H4 (cell line): ENCODE measurements around the gene VASN. TPM values are rescaled to one million over a fixed set of nuclear protein-coding genes. Genes with fewer than 3 reads are reported as not detected.

ENCODE experiments used
- DNase-seq: peaks from one replicate; pipeline ENCODE4 v3.0.0-alpha.2; 2015; ENCODE audit warnings: low spot score
- total RNA-seq: library from RNA; depleted of rRNA; stranded (reverse); fragments of >200 nt; shearing (Covaris generic); gene quantifications from 2 replicates; pipeline ENCODE4 v1.2.3, GENCODE V29; 2014

Gene VASN
- total RNA-seq, 1 experiment from 2014 or later, result 22.8 TPM

DNA sequence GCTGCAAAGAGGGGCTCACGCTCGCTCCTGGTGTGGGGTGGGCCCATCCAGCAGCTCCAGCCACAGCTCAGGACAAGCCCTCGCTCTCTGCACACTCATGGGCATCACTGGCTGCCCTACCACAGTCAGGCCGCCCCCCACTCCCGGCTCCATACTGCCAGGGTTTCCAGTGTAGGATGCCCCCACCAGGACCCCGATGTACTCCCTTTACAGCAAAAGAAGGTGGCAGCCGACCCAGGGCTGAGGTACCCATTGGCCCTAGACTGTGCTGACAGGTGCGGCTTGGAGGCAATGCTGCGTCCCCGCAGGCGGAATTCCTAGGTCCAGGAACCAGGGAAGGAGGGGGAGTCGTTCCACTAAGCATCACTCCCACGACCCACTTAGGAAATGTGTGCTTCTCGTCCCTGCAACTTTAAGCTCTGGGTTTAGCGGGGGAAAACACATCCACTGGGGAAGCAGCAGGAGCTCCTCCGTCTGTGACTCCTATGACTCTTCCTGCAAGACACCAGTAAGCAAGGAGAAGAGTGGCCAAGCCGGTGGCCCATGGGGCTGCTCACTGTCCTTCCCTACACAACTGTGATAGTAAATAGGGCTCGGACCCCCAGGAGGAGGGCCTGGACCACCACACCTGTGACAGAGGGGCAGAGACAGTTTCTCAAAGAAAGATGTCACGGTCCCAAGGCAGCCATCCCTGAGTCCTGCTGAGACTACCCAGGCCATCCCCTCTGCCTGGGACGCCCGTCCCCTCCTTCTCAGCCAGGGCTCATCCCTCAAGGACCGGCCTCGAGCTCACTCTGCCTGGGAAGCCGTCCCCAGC lies 31.7 kb downstream of the VASN start:
- no peak for DNase-seq

DNA sequence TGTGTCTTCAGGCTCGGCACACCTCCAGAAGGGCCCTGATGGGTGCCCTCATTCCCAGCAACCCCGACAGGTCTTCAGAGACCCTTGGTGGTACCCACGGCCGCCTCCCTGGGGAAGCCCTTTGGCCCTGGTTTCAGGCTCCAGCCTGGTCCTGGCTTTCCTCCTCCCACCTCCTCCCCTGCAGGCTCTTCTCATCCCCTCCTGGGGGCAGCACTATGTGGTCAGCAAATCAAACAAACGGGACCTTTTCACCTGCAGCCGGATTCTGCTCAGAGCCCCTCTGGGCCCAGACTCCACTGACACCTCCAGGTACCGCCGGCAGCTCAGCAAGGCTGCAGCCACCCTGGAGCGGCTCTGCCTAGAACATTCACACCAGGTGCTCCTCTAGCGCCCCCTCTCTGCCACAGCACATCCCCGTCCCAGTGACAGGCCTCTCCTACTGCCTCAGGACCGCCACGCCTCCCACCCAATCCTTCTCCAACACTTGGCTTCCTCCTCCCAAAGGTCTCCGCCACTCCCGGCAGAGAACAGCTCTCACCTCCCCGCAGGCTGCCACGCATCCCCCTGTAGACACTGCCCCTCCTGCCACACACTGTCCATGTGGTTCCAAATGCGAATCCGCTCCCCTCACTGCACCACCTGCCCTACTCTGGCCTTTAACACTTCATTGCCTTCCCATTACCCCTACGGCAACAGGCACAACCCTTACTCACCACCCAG lies 32.8 kb downstream of the VASN start:
- no peak for DNase-seq

DNA sequence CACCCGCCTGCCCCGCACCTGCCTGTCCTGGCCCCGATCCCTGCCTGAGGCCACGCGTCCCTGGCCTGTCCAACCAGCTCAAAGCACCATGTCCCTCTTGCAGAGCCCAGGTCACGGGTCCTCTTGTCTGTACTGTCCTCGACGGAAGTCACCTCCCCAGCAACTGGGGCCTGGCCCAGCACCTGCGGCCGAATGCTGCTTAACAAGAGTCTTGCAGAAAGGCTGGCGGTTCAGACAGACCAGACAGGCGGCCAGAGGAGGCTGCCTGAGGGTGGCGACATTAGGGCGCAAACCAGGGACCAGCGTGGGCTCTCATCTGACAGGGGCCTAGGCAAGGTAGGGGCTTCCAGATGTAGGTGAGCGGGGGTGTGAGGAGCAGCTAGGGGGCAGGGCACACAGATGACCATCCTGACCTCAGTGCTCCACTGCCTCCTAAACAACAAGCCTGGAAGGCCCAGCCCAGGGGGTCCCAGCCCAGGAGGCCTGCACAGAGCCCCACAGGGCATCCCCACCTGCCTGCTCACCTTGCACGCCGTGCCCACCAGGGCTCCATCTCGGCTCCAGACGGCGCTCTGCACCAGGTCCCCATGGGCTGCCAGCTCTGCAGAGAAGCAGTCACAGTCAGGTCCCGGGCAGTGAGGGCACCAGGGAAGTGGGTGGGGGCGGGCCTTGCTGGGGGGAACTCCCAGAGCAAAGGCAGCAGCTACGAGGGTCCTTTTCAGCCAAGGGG lies 33.5 kb downstream of the VASN start:
- no peak for DNase-seq

DNA sequence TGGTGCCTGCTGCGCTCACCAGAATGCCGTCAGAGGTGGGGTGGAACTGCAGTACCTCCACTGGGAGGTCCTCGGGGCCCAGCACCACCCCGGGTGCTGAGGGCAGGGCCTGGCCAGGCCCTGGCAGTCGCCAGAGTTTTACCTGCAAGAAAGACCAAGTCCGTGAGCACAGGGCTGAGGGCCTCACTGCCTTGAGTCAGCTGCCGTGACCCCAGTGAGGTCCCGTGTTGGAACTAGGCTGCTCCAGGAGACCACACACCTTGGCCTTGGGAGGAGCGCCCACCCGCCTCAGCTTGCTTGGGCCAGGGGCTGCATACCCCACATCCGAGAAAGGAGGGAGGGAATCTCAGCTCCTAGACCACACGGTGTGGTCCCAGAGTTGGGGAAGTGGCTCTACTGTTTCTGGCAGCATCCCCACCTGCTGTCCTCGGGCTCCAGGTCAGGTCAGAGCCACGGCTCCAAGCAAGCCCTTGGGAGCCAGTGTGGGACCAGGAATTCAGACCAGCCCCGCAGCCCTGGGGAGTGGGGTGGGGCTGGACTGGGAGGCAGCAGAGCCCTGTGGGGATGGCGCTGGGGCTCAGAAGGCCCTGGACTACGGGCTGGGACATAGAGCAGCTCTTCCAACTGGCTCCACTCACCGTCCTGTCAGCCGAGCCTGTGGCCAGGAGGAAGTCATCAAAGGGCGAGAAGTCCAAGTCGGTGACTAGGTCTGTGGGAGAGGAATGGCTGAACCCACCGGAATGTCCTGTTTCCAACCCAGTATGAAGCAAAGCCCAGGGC lies 36.1 kb downstream of the VASN start:
- DNase-seq, result no peak

DNA sequence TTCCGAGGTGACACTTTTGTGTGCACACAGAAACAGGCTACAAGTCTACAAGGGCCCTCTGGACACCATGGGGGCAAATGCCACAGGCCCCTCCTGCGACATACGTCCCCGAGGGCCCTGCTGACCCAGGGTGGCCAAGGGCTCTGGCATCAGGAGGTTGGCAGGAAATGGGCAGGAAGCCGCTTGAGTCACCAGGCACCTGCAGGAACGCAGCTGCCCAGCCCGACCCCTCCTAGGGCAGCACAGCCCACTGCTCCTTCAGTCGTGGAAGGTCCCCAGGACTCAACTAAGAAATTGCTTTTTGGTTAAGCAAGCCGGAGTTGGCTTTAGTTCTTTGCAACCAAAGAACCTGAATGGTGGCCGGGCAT lies 36.7 kb downstream of the VASN start:
- no peak for DNase-seq

DNA sequence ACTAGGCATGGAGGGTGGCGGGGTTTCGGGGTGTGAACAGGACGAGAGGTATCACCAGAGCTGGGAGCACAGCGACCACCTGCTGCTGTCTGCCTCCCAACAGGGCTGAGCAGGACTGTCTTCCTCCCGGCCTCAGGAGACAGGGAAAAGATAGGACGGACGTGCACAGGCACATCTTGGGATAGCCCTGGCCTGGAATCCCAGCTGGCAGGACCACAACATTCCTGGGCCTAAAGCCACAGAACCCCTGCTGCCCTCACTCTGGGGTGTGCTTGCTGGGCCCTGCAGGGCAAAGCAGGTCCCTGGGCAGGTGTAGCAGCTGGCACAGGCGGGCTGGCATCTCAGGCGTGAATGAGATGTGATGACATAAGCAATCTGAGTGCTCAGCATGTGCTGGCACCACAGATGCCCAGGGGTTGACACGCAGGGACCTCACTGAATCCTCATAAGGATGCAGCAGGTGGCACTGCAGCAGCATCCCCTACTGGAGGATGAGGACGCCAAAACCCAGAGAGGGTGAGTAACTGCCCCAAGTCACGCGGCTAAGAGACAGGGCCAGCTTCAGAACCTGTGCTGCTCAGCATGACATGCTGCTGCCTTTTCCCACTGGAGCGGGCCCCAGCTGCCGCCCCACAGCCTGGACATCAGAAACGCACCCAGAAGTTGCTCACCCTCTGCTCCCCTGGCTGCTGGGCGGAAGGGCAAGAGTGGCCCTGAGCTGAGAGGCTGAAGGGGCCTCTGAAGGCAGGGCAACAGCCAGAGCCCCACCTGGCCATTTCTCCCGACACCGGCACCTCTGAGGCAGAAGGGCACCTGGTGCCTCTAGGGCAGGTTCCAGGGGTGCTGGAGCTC lies 37.7 kb downstream of the VASN start:
- no peak for DNase-seq

DNA sequence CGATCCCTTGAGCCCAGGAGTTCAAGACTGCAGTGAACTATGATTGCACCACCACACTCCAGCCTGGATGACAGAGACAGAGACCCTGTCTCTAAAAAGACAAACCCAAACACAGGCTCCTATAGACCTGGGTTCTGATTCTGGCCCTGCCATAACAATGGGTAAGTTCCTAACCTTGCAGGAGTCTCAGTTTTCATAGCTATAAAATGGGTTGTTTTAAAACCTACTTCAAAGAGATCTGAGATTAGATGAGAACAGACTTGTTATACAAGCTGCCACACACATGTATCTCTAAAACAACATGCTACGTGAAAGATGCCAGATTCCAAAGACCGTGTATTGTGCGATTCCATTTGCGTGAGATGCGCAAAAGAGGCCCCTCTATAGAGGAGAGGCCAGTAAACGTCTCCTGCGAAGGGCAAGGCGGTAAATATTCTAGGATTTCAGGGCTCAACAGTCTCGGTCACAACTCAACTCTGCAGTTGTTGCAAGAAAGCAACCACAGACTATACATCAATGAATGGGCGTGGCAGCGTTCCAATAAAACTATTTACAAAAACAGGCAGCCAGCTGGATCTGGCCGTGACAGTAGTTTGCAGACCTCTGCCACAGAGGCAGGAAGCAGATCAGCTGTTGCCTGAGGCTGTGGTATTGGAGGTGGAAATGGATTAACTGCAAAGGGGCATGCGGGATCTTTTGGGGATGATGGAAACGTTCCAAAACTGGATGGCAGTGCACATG lies 38.9 kb downstream of the VASN start:
- DNase-seq, result peak; percentile 98

DNA sequence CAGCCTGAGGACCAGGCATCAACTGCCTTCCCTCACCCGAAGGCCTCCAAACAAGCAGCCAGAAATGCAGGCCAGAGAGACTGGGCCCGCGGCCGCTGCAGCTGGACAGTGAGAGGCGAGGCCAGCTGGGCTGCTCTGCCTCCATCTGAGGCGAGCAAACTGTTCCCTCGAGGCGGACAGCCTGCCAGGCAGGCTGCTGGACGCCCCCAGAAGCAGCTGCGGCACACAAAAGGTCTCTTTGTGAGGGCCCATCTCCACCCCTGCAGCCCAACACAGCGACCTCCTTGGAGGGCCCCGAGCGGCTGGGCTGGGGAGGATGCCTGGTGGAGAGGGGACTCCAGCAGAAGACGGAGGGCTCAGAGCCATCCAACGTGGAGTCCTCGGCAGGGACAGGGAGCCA lies 40.0 kb downstream of the VASN start:
- DNase-seq, result no peak

DNA sequence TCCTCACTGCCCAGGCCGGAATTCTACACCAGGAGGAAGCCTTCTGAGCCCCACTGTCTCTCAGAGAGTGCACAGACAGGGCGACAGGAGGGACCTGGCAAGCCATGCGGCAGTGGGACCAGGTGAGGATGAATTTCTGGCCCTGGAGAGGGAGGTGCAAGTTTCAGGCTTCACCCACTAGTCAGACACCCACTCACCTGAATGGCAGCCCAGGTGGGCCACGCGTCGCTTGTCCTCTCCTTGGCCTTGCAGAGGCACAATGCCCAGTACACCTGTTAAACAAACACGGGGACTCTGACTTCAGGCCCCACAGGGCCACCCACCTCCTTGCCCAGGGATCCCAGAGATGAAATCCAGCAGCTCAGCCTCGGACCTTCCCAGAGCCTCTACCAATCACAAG lies 40.5 kb downstream of the VASN start:
- no peak for DNase-seq

DNA sequence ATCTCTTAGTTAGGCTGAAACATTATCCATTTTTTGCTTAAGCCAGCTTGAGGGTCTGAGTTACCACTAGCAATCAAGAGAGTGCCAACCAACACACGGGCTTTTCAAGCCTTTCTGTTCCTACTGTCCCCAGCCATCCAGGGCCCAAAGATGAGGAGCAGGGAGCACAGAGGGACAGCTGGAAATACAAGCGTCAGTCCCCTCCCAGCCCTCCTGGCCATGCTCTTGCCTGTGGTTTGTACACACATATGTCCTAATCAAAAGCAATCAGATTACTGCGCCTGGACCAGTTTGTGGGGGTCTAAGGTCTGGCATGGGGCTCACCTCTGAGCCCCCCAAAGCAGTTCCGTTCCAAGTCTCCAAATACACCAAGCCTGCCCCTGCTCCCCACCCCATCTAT lies 41.2 kb downstream of the VASN start:
- no peak for DNase-seq

DNA sequence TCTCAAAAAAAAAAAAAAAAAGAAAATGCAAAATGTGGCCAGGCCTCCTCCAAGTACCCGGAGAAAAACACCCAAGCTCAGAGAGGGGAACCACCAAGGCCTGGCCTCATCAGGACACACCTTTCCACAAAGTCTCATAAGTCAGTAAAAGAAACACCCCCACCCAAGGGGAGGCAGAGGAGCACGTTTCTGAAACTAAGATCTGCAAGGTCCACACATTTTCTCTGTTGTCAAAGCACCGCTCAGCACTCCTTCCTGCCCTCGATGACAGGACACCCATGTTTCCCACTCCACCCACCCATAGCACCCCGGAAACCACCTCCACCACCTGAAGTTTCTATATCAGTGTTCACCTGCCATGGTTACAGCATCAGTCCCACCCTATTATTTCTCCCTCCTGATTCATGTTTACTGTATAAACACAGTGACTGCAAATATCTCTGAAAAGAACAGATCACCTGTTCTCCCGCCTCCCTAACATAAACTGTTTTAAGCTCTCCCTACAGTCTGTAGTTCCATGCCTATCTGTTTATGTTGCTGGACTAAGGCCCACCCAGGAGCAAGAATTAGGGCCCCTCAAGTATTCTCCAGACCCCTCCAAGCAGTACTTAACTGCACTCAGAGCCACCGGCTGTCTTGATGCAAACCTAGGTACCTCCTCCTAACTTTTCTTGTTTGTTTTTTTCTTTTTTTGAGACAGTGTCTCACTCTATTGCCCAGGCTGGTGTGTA lies 42.7 kb downstream of the VASN start:
- DNase-seq, result no peak

DNA sequence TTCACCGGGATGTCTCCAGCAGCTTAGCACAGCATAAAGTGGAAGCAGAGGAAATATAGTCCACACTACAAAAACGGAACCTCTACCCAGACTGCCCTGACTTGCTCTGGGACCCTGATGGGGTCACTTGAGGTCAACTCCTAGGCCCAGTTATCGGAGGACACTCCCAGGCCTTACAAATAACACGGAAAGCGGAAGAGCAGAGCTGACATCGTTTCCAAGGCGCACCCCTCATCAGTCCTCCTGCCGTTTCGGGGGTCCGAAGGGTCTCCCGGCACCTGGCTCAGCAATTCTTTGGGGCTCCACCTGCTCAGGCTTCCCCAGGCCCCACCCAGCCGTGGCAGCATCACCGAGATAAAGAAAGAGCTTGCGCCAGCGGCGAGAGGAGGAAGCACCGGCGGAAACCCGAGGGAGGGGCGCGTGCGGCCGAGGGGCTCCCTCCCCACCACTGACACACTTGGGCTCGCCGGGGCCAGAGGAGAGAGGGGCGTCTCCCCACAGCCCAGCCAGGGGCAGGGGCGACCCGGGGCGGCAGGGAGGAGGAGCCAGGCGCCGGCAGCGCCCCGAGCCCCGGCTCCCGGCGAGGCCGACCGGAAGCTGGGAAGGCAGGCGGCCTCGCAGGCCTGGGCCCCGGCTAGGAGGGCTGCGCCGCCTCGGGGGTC lies 44.0 kb downstream of the VASN start:
- no peak for DNase-seq

DNA sequence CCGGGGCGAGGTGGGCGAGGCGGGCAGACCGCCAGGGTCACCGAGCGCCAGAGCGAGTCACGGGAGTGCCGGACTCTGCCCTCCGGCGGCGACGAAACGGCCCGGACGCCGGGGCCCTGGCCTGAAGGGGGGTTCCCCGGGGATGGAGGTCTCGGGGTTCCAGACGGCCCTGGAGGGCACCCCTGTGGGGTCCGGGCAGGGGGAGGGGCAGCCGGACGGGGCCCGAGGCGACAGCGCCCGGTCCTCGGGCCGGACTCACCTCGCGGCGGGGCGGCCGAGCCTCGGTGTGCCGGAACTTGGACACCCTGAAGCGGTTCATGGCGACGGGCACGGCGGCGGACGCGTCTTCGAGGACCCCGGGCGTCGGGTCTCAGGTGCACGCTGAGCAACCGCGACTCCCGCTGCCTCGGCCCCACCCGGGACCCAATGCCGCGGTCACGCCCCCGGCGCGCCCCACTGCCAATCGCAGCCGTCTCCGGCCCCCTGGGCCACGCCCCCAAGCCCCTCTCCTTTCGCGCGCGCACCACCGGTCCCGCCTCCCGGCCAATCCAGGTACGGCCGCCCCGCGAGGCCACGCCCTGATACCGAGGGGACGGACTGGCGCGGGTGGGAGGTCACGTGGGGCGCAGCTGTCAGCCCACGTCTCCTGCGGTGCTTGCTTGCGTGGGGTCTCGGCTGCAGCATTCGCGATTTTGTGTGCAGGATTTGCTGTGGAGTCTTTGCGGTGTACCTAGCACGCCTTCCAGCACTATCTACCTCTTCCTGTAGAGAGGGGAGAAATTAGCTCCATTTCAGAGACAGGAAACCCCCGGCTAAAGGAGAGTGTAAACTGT lies 44.8 kb downstream of the VASN start, which contains the start of gene CORO7:
Gene CORO7 (minus strand): TSS at position 397 of the 833 bp plus-strand sequence. CDS start 78 bp downstream, at position 319.
- DNase-seq, result peak; percentile 80

DNA sequence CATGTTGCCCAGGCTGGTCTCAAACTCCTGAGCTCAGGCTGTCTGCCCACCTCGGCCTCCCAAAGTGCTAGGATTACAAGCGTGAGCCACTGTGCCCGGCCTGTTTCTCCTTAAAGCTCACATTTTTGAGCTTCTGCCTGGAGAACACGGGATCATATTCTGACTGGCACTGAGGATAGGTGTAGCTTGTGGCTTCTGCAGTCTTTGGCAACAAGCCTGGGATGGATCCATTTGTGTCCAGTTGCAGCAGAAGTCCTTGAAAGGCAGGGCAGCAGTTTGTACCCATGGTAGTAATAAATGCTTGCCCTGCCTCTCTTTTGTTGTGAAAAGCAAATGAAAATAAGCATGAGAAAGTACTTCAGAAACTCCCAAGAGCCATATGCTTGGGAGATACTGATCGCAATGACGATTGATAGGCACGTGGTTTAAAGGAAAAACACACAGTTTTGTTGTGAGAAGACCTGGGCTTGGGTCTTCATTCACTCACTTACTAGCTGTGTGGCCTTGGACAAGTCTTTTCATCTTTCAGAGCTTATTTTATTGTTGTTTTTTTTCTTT lies 47.8 kb downstream of the VASN start:
- no peak for DNase-seq

DNA sequence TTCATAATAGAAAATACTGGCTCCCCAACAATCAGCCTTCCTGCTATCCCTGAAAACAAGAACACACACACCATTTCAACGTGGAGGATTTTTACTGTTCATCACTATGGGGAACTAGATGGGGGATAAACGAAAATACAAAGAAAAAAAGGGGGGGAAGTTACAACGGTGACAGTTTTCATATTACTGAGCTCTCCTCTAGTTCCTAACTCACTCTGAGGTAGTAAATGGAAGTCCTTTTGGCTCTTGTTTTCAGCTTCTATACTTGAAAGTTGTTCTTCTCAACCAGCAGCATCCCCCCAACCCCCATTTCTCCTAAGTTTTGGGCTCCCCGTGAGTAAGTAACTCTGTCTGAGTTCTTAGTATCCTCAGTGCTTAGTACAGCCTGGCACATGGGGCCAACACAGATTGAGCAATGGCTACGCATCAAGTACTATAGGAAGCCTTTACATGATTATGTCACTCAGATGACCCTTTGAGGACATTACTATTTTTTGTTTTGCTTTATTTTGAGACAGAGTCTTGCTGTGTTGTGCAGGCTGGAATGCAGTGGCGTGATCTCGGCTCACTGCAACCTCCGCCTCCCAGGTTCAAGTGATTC lies 49.0 kb downstream of the VASN start:
- DNase-seq, result no peak

DNA sequence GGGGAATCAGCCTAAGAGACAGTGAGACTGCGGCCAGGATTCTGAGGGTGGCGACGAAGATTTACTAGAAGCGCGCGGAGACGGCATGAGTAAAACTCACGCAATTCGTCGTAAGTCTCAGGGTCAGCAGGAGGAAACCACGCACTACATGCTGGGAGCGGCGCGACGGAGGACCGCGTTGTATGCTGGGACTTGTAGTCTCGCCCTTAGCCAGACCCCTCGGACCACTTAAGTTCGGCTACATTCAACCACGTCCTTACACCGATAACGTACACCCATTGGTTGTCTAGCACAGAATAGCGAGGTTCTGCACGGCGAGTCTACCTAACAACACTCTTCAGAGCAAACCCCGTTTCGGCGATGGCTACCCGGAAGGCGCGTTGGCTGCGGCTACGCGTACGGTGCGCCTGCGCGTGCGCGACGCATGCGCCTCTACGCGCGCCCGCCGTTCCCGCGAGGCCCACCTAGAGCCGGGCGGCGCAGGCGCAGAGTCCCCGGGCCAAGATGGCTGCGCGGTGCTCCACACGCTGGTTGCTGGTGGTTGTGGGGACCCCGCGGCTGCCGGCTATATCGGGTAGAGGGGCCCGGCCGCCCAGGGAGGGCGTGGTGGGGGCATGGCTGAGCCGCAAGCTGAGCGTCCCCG lies 53.9 kb downstream of the VASN start, which contains the start of gene DNAJA3:
Gene DNAJA3 (plus strand): TSS at position 491 of the 643 bp plus-strand sequence. CDS start 14 bp downstream, at position 505.
- DNase-seq, result peak; percentile 94
